HG02588 (cell line): Measurements from ENCODE around the gene FMO2.

ENCODE experiments used
- ATAC-seq: cut with Tn5 transposase; IDR thresholded peaks from one replicate; pipeline ENCODE4 v1.9.1; 2021; ENCODE audit warnings: mild to moderate bottlenecking, moderate library complexity; ENCODE audit not compliant: unreplicated experiment

FMO2 gene, protein sequence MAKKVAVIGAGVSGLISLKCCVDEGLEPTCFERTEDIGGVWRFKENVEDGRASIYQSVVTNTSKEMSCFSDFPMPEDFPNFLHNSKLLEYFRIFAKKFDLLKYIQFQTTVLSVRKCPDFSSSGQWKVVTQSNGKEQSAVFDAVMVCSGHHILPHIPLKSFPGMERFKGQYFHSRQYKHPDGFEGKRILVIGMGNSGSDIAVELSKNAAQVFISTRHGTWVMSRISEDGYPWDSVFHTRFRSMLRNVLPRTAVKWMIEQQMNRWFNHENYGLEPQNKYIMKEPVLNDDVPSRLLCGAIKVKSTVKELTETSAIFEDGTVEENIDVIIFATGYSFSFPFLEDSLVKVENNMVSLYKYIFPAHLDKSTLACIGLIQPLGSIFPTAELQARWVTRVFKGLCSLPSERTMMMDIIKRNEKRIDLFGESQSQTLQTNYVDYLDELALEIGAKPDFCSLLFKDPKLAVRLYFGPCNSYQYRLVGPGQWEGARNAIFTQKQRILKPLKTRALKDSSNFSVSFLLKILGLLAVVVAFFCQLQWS

DNA sequence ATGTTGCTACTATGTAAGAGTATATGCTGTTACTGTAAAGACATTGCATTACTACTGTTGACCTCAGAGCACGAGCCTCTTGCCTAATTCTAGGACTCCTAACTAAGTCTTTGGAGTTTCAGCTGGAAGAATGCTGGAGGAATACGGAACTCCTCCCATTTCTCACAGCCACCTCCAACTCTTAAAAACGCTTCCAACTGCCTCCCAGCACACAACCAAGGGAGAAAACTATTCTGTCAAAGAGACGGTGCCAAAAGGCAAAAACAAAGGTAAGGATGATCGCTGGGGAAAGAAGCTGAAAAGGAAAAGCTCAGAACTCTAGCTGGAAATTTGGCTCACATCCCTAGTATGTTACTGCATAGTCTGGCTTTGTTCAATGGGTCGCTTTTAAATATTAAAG, at the start of gene FMO2:
Gene FMO2, plus strand, starts transcription at position 210 of the 400 bp plus-strand sequence. CDS start 414 bp downstream, outside the sequence.
- ATAC-seq = no peak

DNA sequence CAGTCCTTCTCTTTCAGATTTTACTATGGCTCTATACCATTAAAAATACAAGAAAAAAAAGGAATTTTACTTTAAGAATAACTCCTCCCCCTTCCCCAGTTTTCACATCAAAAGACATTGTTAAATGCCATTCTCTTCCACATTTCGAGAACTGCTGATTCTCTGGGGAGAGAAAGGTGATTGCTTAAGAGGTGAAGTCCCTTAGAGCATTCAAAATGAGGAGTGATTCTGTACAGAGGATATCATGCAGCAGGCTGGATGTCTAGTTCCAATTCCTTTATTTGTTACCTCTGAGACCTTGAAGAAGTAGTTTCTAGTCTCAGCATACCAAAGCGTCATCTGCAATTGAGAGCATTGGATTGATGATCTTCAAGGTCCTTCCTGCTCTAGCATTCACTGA, 47.5 kb upstream of the FMO2 start:
- ATAC-seq = no peak

DNA sequence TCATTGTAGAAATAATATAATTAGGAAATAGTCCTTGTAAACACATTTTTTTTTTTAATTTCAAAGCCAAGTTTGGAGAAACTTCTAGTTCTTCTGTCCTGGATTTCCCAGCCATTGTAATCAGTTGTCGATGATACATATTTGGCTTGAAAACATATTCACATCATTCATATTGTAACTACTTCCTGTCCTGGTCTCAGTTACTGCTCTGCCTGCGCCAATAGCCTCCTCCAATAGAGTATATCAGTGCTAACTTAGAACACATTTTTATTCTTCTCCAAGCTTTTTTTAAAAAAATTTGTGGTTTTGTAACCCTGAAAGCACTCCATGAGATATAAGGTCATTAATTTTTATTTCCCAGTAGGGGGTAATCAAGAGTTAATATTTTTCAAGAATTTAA, 46.1 kb upstream of the FMO2 start:
- ATAC-seq = no peak

DNA sequence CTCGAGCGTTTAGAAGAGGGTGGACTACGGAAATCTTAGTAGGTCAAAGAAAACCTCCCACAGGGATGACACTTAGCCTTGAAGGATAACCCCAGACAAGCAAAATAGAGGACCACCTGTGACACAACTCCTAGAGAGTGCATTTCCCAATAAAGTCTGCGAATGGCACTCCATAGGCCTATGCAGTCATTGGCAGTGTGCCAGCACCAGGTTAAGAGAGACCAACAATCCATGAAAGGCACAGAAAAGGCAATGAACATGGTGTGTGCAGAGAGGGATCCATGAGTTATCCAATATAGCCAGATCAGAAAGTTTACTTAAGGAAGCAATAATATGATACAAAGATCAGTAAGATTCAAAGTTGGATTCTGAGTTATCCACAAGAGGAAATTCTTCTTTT, 45.2 kb upstream of the FMO2 start:
- ATAC-seq = no peak

DNA sequence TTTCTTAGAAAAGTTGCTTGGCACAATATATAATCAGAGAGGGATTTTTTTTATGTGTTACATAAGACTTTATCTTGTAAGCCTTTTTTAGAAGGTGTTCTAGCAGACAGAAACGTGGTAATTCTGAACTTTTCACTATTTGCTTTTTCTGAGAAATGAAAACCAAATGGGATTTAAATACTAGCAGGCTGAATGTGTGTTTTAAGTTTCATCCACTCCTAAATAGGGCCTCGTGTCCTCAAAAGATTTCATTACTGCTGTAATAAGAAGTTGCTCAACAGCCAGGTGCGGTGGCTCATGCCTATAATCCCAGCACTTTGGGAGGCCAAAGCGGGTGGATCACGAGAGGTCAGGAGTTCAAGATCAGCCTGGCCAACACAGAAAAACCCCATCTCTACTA, 44.7 kb upstream of the FMO2 start:
- no peak for ATAC-seq

DNA sequence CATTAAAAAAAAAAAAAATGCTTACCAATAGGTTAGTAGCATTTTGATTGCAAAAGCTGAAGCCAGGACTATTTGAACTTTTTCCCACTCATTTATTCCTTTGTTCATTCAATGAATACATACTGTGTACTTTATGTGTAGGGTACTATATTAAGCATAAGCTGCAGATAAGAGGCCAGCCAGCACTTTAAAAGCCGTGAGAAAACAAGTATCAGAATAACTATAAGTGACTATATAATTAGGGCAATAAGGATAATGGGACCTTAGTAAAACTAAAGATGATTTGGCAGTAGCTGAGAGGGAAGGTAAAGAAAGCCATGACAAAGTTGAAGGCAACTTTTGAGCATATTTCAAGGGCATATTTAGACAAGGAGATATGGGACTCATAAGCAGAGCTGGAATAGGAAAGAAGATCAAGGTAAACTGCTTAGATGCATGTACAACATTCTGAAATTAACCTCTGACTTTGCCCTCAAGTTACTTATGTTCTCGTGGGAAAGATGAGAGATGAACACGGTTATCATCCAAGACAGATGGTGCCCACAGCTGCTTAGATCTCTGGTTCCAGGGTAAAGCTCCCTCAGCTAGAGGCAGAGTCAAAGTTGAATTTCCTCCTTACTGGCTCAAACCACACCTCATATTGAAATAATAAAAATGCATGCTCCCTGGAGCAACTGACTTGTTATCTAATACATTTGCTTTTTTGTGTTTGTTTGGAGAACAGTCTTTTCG, 44.0 kb upstream of the FMO2 start:
- ATAC-seq = no peak

DNA sequence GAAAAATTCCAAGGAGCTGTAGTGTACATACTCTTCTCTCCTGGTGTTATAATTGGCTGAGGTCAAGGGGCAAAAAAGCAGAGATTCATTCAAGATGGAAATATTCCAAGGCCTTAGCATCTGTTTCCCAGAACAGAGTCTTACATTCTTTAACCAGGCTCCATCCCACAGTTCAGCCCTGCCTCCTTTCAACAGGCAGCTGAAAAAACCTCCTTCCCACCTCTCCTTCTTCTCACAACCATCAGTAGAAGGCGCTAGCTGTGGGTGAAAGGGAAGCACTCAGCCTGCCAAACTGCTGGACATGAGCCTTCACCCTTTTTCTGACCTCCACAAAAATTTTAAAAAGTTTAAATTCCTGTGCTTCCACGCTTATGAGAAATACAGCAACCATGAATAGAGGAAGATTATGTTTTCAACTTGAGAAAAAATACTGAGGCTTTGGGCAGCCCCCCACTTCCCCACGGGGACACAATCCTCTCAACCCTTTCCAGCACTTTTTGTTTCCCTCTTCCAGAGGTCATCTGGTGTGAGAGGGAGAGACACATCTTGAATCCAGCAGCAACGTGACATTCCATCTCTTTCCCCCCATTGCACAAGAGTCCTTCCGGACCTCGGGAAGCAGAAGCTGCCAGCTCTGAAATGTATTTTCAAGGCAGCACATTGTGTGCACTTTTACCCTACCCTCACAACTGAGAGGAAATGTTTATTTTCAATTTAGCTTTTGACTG, 43.2 kb upstream of the FMO2 start:
- ATAC-seq = no peak

DNA sequence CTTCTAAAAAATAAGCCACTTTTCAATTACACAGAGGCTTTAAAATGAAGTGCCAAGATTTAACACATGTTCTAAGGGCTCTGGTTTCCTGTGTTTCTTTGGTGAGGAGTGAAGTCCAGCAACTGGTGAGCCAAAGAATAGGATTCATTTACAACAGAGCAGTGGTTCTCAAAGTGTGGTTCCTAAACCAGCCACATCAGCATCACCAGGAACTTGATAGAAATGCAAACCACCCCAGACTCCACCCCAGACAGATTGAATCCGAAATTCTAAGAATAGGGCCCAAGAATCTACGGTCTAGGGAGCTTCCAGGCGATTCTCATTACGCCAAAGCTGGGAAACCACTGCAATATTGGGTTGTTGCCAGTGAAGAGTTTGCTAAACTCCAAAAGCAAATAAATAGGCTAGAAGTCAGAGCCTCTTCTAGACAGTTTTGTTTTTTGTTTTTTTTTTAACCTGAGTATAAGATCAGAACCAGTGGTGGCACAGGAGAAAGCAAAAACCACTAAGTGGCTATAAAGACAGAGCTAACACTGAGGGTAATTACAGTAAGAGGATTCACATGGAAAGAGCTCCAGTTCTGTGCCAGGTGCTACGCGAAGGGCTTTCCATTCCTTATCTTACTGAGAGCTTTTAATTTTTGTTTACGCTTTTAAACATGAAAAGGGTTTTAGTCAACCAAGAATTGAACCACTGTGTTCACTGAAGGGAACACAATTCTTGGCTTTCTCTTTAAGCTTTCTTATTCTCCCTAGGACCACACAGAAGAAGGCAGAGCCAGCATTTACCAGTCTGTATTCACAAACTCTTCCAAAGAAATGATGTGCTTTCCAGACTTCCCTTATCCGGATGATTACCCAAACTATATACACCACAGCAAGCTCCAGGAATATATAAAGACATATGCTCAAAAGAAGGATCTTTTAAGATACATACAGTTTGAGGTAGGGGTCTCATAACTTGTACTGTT, 42.4 kb upstream of the FMO2 start:
- ATAC-seq = no peak

DNA sequence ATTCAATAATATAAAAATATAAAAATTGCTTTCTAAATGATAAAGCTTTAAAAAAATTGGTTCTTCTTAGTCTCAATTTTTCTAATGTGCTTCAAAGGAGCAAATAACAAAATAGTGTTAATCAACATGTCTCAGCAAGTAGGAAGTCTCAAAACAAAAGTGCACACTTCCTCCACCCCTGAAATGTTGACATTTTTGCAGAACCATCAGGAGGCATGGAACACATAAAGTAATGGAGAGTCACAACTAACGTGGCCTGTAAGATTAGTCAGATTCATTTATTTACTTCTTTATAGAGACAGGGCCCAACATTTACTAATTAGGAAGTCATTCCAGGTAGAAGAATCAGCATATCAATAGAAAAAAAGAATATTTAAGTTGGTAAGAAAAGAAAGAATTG, 34.9 kb upstream of the FMO2 start:
- ATAC-seq = no peak

DNA sequence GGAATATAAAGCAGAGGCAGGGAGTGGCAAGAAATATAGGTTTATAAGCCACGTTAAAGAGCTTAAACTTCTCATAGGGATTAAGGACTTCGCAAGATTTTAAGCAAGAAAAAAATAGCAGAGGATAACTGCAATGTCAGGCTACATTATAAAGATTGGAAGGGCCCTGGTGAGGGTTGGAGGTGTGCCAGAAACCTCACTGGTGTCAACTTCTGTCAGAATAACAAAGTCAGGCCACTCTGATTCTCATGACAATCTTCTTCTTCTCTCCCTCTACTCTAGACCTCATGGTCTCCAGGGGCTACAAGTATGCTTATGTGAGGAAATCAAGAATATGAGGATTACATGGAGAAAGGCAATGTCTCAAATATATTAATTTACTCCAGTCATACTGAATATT, 32.6 kb upstream of the FMO2 start:
- no peak for ATAC-seq

DNA sequence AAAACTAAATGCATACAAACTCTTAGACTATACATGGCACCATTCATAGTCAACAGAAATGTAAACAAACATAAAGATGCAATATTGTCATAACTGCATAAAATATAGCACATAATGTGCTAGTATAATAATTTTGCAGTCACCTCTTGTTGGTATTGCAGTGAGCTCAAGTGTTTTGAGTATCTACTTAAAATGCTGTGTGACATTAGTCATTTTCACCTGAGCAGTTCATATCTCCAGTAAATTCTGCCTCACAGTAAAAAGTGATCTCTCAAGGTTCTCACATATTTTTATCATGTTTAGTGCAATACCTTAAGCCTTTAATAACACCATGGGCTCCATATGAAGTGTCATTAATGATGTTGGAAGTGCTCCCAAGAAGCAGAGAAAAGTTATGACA, 29.6 kb upstream of the FMO2 start:
- ATAC-seq = no peak

DNA sequence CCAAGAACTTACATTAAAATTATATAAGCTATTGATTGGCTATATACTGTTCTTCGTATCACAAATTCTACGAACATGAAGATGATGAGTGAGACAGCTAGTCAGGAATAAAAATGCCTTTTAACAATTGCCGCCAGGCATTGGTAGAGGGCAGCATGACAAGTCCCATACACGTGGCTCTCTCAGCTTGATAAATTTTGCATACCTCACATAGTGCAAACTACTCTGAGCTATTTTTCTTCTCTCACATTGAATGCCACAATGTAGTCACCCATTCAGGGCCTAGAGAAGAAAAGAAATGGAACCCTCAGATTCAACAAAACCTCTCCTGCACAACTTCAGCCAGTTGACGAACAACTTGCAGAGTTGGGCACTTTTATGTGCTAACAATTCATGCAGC, 27.0 kb upstream of the FMO2 start:
- no peak for ATAC-seq

DNA sequence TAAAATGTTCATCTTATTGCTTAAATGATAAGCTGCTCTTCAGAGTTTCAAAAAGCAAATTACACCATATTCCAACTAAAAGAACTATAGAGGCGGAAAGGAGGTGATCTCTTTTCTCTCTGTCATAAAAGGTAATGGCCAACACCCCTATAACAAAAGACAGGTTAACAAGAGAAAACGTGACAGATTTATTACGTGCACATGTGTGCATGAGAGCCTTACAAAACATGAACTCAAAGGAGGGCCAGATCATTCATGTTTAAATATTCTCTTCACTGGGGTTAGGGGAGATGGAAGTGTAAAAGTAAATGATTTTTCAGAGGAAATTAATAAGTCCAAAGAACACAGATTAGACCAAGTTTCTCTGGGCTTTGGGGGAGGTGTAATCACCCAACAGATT, 26.5 kb upstream of the FMO2 start:
- ATAC-seq = no peak

DNA sequence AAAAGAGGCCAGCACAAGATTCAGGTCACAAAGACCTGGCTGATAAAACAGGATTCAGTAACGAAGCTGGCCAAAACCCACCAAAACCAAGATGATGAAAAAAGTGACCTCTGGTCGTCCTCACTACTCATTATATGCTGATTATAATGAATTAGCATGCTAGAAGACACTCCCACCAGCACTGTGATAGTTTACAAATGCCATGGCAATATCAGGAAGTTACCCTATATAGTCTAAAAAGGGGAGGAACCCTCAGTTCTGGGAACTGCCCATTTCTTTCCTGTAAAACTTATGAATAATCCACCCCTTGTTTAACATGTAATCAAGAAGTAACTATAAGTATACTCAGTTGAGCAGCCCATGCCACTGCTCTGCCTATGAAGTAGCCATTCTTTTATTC, 26.0 kb upstream of the FMO2 start:
- ATAC-seq = no peak

DNA sequence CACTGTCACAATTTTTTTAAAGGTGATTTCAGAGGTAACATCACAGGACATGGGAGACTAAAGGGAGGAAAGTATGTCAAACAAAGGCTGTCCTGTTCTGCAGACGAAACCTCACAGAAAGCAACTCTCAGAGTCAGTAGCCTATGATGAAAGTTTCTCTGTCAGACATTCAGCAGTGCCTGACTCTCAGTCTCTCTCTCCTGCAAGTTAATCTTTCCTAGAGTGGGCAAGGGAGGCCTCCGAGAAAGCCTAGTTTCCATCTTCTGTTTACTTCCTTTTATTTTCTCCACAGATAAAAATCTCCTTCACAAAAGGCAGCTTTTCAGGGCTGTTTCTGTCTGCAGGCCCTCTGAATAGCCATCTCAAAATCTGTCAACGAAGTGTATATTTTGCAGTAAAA, 24.9 kb upstream of the FMO2 start:
- ATAC-seq = no peak

DNA sequence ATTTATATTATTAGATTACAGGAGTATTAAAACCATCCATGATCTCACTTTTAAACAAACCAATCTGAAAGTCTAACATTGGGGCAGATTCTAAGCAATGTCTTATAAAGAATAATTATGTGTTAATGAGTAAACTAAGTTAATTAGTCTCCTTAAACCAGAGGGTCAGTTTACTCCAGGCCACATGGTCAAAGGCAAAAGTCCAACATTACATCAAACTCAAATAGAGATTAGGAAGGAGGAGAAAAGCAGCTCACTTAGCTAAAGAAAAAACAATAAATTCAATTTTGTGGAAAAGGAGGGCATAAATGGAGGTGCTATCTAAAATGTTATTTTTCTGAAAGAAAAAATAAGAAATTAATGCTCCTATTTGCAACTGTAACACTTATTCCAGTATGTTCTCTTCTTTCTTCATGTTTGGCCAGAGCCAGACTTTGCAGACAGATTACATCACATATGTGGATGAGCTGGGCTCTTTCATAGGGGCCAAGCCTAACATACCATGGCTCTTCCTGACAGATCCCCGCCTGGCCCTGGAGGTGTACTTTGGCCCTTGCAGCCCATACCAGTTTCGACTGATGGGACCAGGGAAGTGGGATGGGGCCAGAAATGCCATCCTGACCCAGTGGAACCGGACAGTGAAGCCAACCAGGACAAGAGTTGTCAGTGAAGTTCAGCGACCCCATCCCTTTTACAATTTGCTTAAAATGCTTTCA, 24.3 kb upstream of the FMO2 start:
- ATAC-seq = no peak

DNA sequence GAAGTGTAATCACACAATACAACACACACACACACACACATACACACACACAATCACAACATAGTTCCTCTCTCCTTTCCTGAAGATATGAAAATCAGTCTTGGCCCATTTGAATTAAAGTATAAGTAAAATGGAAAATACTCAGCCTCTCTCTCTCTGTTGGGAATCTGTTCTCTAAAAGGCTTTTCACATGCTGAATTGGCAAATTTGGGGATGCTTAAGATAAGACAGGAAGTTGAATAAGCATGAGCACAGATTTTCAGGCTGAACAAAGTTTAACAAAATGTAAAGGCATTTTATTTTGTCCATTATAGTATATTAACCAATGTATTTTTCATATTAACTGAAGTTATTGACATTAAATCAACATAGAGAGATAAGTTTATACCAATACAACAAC, 23.7 kb upstream of the FMO2 start:
- no peak for ATAC-seq

DNA sequence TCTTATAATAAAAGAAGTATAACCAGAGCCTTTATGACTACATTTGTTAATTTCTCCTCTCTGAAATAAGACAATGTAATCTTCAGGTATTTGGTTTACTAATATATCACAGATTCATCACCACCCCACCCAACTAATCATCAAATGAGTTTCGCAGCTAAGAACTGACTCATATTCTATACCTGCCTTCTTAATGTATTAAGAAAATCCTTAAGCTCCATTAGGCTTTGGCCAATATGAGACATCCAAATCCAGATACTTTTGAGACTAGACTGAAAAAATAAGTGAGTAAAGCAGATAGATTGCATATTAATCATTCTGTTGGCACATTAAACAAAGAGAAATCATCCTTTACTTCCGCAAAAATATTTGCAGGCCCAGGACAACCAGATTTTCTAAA, 18.7 kb upstream of the FMO2 start:
- ATAC-seq = no peak

DNA sequence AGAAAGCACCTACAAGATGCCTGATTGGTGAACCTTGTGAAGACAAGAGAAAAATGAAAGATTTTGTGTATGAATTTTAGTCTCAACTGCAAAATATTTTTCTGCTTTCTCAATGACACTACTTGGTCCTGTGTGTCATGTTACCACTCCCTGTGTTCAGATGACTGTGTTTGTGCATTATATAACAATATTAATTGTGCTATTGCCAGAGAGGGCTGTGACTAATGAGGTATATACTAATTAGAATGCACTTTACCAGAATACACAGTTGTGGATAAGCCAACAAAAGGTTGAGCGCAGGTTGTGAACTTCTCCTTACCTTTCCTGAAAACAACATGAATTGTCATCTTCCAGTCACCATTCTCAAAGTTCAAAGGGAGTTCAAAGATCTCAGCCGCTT, 17.3 kb upstream of the FMO2 start:
- no peak for ATAC-seq

DNA sequence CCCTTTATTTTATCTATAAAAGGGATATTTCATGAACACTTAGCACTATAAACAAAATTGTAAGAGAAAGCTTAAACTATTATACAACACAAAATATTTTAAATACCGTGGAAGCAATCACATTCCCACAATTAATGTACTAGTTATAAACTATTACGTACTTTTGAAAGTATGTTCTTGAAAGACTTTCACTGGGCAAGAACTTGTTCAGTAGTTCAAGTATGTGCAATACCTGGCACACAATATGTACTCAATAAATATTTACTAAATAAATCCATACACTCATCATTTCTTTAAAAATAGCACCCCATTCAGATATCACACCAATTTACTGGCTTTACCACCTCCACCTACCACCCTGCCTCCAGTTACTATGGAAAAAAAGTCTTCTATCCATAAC, 12.6 kb upstream of the FMO2 start:
- ATAC-seq = no peak
